ENCODE measurements around the gene CMPK2. TPM values are rescaled to one million over a fixed set of nuclear protein-coding genes. Genes with fewer than 3 reads are reported as not detected.
"Not testable (repeated sequence)": the region's sequence is repeated elsewhere in the genome, so short reads cannot be mapped to it uniquely, and the experiment has no call there.

Gene CMPK2, protein sequence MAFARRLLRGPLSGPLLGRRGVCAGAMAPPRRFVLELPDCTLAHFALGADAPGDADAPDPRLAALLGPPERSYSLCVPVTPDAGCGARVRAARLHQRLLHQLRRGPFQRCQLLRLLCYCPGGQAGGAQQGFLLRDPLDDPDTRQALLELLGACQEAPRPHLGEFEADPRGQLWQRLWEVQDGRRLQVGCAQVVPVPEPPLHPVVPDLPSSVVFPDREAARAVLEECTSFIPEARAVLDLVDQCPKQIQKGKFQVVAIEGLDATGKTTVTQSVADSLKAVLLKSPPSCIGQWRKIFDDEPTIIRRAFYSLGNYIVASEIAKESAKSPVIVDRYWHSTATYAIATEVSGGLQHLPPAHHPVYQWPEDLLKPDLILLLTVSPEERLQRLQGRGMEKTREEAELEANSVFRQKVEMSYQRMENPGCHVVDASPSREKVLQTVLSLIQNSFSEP
- total RNA-seq: 100 to 1,000 TPM in 1 of 2 experiments, 10 to 100 TPM in 1; 81.3 to 164 TPM

- DNase-seq (peak; percentile 95), ATAC-seq (peak; percentile 88)
- Mint-ChIP-seq H3K27me3 (no peaks in the 10 kb centered on the region), H3K36me3 (peaks cover 74% of the 10 kb centered on the region), H3K4me3 (peak within 1 kb of the TSS; percentile 98), H3K27ac (peak within 1 kb of the TSS; percentile 100), H3K4me1 (peaks cover 59% of the 10 kb centered on the region), H3K9me3 (ENCODE audit: low read depth) (peaks cover 14% of the 10 kb centered on the region)
- CTCF ChIA-PET: interaction anchor here (0.7 to 6.6 kb wide), 18 partner anchors 8 to 192 kb away, joined by 3 to 118 read pairs (median 4); partner anchors contain the start of genes RNF144A and RSAD2
Observed at GRCh38 chr2:6865346-6866274, at the start of gene CMPK2. TSS of gene CMPK2 (minus strand) at chr2:6865907. CDS start at chr2:6865696, 211 bp downstream.

- CTCF ChIA-PET: interaction anchor here (0.6 to 5.9 kb wide), 9 partner anchors 9 to 128 kb away, joined by 3 to 43 read pairs (median 5); partner anchors contain the start of gene RSAD2
- H3K36me3 Mint-ChIP-seq: peaks cover 57% of the 10 kb centered on the region
- DNase-seq (no peak), ATAC-seq (no peak)
- H3K4me3 Mint-ChIP-seq: no peak overlapping the region
- peaks cover 56% of the 10 kb centered on the region for H3K4me1 Mint-ChIP-seq
- H3K9me3 Mint-ChIP-seq (ENCODE audit: low read depth): peaks cover 2% of the 10 kb centered on the region
- H3K27me3 Mint-ChIP-seq: peaks cover 11% of the 10 kb centered on the region
- peak overlapping the region; percentile 13 for H3K27ac Mint-ChIP-seq
Observed at GRCh38 chr2:6915399-6915798, 49.7 kb upstream of the CMPK2 start.

- H3K36me3 Mint-ChIP-seq: peaks cover 62% of the 10 kb centered on the region
- ATAC-seq: no peak
- peaks cover 11% of the 10 kb centered on the region for H3K27me3 Mint-ChIP-seq
Observed at GRCh38 chr2:6914828-6915227, 49.1 kb upstream of the CMPK2 start.

GRCh38 chr2:6913415-6914157 lies 47.9 kb upstream of the CMPK2 start:
- Mint-ChIP-seq H3K36me3 (peaks cover 62% of the 10 kb centered on the region), H3K27me3 (peaks cover 11% of the 10 kb centered on the region), H3K27ac (peak overlapping the region; percentile 75), H3K9me3 (ENCODE audit: low read depth) (peaks cover 2% of the 10 kb centered on the region), H3K4me3 (peak overlapping the region; percentile 6), H3K4me1 (peaks cover 63% of the 10 kb centered on the region)
- no peak for DNase-seq
- CTCF ChIA-PET: interaction anchor here (1.0 to 5.9 kb wide), 2 partner anchors 17 to 47 kb away, joined by 3 to 43 read pairs; no protein-coding TSS in a partner anchor
- no peak for ATAC-seq

More at GRCh38 chr2:6914828-6915227, 49.1 kb upstream of the CMPK2 start:
- DNase-seq: no peak
- Mint-ChIP-seq H3K4me1 (peaks cover 61% of the 10 kb centered on the region), H3K9me3 (ENCODE audit: low read depth) (peaks cover 2% of the 10 kb centered on the region), H3K27ac (peak overlapping the region; percentile 13), H3K4me3 (no peak overlapping the region)
- CTCF ChIA-PET: interaction anchor here (1.2 to 5.9 kb wide), 5 partner anchors 8 to 129 kb away, joined by 3 to 43 read pairs (median 13); no protein-coding TSS in a partner anchor

GRCh38 chr2:6911721-6912120 lies 46.0 kb upstream of the CMPK2 start:
- peaks cover 80% of the 10 kb centered on the region for H3K4me1 Mint-ChIP-seq
- CTCF ChIA-PET: interaction anchor here (1.3 to 3.3 kb wide), 2 partner anchors 14 to 45 kb away, joined by 8 to 28 read pairs; partner anchors contain the start of gene CMPK2
- H3K36me3 Mint-ChIP-seq: peaks cover 81% of the 10 kb centered on the region
- no peak overlapping the region for H3K27ac Mint-ChIP-seq
- ATAC-seq: no peak
- H3K27me3 Mint-ChIP-seq: peaks cover 11% of the 10 kb centered on the region
- DNase-seq: no peak
- peaks cover 5% of the 10 kb centered on the region for H3K9me3 Mint-ChIP-seq (ENCODE audit: low read depth)
- H3K4me3 Mint-ChIP-seq: no peak overlapping the region

DNA sequence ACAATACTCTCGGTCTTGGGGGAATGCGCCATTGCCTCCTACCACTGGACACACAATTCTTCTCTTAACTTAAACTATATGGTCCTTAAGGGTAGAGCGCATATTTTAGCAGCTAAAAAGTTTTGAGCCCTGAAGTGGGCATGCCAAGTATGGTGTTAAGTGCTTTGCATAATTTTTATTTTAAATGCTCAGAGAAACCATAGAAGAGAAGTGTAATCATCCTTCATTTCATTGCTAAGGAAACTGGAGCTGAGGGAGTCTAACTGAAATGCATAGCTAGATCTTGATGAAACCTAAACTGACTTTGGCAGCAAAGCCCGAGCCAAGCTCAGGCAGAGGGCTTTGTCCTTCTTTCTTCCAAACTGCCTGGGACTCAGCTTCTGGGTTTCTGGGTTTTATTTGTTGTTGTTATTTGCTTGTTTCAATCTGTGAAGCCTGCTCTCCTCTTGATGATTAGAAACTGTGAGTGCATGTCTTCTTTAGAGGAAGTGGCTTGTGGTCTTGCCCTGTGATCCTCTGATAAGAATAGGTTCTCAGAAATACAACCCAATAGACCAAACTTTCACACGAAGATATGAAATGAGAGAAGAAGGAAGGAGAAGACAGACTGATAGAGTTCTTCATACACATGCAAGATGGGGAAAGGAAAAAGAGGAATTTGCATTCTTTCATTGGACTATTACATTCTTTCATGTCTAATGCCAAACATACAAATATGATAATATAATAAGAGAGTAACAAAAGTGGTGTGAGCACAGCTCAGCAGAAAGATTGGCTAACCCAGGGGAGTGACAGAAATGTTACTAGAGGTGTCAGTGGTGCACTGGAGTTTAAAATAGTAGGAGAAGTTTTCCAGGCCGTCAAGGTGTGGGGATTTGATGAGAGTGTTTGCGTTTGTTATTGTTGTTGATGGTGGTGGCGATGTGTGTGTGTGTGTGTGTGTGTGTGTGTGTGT lies 44.0 kb upstream of the CMPK2 start:
- Mint-ChIP-seq H3K4me3 (peak overlapping the region; percentile 50), H3K9me3 (ENCODE audit: low read depth) (peaks cover 5% of the 10 kb centered on the region), H3K4me1 (peaks cover 86% of the 10 kb centered on the region), H3K36me3 (peaks cover 83% of the 10 kb centered on the region), H3K27ac (peak overlapping the region; percentile 86), H3K27me3 (peaks cover 11% of the 10 kb centered on the region)
- DNase-seq (peak; percentile 83), ATAC-seq (peak; percentile 84)
- CTCF ChIA-PET: interaction anchor here (1.1 to 3.3 kb wide), 5 partner anchors 12 to 135 kb away, joined by 3 to 28 read pairs (median 6); partner anchors contain the start of gene CMPK2

GRCh38 chr2:6908291-6908690 lies 42.6 kb upstream of the CMPK2 start:
- peaks cover 89% of the 10 kb centered on the region for H3K36me3 Mint-ChIP-seq
- H3K4me3 Mint-ChIP-seq: no peak overlapping the region
- peaks cover 79% of the 10 kb centered on the region for H3K4me1 Mint-ChIP-seq
- peaks cover 8% of the 10 kb centered on the region for H3K9me3 Mint-ChIP-seq (ENCODE audit: low read depth)
- ATAC-seq (no peak), DNase-seq (no peak)
- H3K27me3 Mint-ChIP-seq: peaks cover 7% of the 10 kb centered on the region
- CTCF ChIA-PET: interaction anchor here (1.2 to 4.0 kb wide), 4 partner anchors 7 to 136 kb away, joined by 3 to 26 read pairs (median 4); no protein-coding TSS in a partner anchor
- peak overlapping the region; percentile 86 for H3K27ac Mint-ChIP-seq

GRCh38 chr2:6906165-6906741 lies 40.5 kb upstream of the CMPK2 start:
- H3K4me3 Mint-ChIP-seq: no peak overlapping the region
- DNase-seq (no peak), ATAC-seq (peak; percentile 48)
- peaks cover 17% of the 10 kb centered on the region for H3K9me3 Mint-ChIP-seq (ENCODE audit: low read depth)
- H3K27me3 Mint-ChIP-seq: no peaks in the 10 kb centered on the region
- H3K4me1 Mint-ChIP-seq: peaks cover 63% of the 10 kb centered on the region
- peak overlapping the region; percentile 65 for H3K27ac Mint-ChIP-seq
- CTCF ChIA-PET: interaction anchor here (1.2 to 4.0 kb wide), 9 partner anchors 9 to 138 kb away, joined by 3 to 27 read pairs (median 5); partner anchors contain the start of genes CMPK2 and RSAD2
- H3K36me3 Mint-ChIP-seq: peaks cover 90% of the 10 kb centered on the region

DNA sequence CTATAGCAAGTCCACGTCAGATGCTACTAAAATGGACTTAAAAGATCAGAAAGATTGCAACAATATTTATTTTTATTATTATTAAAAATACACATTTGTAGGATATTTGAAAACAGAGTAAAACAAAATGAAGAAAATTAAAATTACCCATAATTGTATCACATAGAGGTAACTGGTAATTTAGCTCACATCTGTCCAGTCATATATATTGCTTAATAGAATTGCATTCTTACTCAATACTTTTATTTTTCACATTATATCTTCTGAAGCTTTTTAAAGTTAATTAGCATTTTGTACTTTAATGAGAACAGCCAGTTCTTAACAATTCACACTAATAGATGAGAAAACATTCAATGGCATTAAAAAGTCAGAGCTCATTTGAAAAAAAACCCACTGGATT lies 40.0 kb upstream of the CMPK2 start:
- Mint-ChIP-seq H3K9me3 (ENCODE audit: low read depth) (peaks cover 16% of the 10 kb centered on the region), H3K36me3 (peaks cover 90% of the 10 kb centered on the region), H3K27me3 (no peaks in the 10 kb centered on the region), H3K27ac (no peak overlapping the region), H3K4me1 (peaks cover 57% of the 10 kb centered on the region), H3K4me3 (no peak overlapping the region)
- no peak for ATAC-seq
- no peak for DNase-seq
- CTCF ChIA-PET: interaction anchor here (0.8 to 4.0 kb wide), 9 partner anchors 9 to 139 kb away, joined by 3 to 27 read pairs (median 5); partner anchors contain the start of genes CMPK2 and RSAD2

DNA sequence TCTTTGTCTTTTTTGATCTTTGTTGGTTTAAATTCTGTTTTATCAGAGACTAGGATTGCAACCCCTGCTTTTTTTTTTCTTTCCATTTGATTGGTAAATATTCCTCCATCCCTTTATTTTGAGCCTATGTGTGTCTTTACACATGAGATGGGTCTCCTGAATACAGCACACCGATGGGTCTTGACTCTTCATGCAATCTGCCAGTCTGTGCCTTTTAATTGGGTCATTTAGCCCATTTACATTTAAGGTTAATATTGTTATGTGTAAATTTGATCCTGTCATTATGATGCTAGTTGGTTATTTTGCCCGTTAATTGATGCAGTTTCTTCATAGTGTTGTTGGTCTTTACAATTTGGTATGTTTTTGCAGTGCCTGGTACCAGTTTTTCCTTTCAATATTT lies 36.9 kb upstream of the CMPK2 start:
- H3K27me3 Mint-ChIP-seq, ATAC-seq, H3K4me3 Mint-ChIP-seq, DNase-seq, H3K27ac Mint-ChIP-seq: not testable (repeated sequence)
- CTCF ChIA-PET: interaction anchor here (0.7 to 1.3 kb wide), 4 partner anchors 12 to 19 kb away, joined by 3 to 5 read pairs (median 4); no protein-coding TSS in a partner anchor
- peaks cover 12% of the 10 kb centered on the region for H3K9me3 Mint-ChIP-seq (ENCODE audit: low read depth)
- peaks cover 33% of the 10 kb centered on the region for H3K4me1 Mint-ChIP-seq
- peaks cover 85% of the 10 kb centered on the region for H3K36me3 Mint-ChIP-seq
